ENCODE results near the gene TIMM23B. TPM values are rescaled to one million over a fixed set of nuclear protein-coding genes. Genes with fewer than 3 reads are reported as not detected.

TIMM23B gene
- total RNA-seq, 1 experiment from 2014 or later, result 14.7 TPM

GRCh38 chr10:50021646-50022045, 79.8 kb downstream of the TIMM23B start:
- Histone ChIP-seq H3K27me3 (no peaks in the 10 kb centered on the region), H3K9me3 (replicated peaks) (no peaks in the 10 kb centered on the region), H3K27ac (no peak overlapping the region), H3K36me3 (no peaks in the 10 kb centered on the region), H3K4me1 (no peaks in the 10 kb centered on the region), H3K4me3 (no peak overlapping the region)
- no peak for DNase-seq

Other genes with a start within 250 kb of the TIMM23B start
- gene OGDHL, start 179.7 kb upstream of the TIMM23B start, total RNA-seq (2014; rRNA removed; shearing (Covaris generic)), result 2.4 and 2.8 TPM in 2 replicates
- 24.0 and 25.6 TPM in 2 replicates for gene PARG, start within 50 bp of the TIMM23B start, total RNA-seq (2014; rRNA removed; shearing (Covaris generic))
- 4.6 and 4.9 TPM in 2 replicates for gene AGAP6, start 46.4 kb downstream of the TIMM23B start, total RNA-seq (2014; rRNA removed; shearing (Covaris generic))
- 14.3 and 16.8 TPM in 2 replicates for gene WASHC2A, start 125.9 kb downstream of the TIMM23B start, total RNA-seq (2014; rRNA removed; shearing (Covaris generic))